Hematopoietic multipotent progenitor cell (in vitro differentiated cells): ENCODE measurements around the gene THSD8. TPM values are rescaled to one million over a fixed set of nuclear protein-coding genes. Genes with fewer than 3 reads are reported as not detected.
A peak's percentile ranks its signal among the peaks of the same experiment; 100 is the strongest.
"Not testable (repeated sequence)": the region's sequence is repeated elsewhere in the genome, so short reads cannot be mapped to it uniquely, and the experiment has no call there.

Source experiments
- DNase-seq, 3 donors: peaks; one replicate each; pipeline ENCODE4 v3.0.0-alpha.2; 2011 to 2015; ENCODE audit warnings: low read depth in 2 of 3, low spot score in 2 of 3
- small RNA-seq: library from RNA; depleted of rRNA; stranded (forward); fragments of <200 nt; gene quantifications from one replicate; pipeline ENCODE3, GENCODE V24; 2012
- total RNA-seq: library from RNA; depleted of rRNA; stranded (reverse); fragments of >200 nt; gene quantifications from one replicate; pipeline ENCODE4 v1.2.3, GENCODE V29; 2012

The THSD8 gene
- total RNA-seq, 1 donor, result not detected

DNA sequence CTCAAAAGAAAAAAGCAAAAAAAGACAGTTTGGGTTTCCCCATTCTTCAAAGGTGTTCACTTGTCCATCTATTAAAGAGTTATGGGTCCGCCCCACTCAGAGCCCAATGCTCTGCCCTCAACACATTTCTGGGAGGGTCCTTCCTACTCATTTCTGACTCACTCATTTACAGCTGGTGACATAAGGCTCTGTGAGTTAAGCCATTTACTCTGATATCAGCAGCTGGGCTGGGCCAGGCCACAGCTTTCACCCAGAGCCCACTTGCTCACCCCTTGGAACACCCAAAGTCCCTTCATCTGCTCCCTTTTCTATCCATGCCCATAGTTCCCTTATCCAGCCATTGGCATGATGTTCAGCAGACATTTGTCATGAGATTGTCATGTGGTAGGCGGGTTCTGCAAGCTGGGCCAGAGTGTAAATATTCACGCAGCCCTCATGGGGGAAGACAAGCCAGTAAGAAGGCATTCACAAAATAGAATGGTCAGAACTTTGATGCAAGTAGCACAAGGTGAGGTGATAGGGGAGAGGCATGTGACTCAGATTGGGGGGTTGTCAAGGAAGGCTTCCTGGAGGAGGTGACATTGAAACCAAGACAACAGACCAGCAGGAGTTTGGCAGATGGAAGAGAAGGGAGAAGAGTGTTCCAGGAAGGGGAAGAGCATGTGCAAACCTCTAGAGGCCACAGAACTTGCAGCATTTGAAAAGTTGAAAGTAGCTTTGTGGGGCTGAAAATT is 42.3 kb downstream of the THSD8 start:
- no peak for DNase-seq

DNA sequence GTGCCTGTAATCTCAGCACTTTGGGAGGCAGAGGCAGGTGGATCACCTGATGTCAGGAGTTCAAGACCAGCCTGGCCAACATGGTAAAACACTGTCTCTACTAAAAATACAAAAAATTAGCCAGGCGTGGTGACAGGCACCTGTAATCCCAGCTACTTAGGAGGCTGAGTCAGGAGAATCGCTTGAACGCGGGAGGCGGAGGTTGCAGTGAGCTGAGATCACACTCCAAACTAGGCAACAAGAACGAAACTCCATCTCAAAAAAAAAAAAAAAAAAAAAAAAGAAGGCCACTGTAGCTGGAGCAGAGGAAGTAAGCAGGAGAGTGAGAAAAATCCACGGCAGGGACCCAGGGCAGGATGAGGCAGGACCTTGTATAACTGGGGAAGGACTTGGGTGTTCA is 44.7 kb downstream of the THSD8 start:
- DNase-seq, result not testable (repeated sequence)

DNA sequence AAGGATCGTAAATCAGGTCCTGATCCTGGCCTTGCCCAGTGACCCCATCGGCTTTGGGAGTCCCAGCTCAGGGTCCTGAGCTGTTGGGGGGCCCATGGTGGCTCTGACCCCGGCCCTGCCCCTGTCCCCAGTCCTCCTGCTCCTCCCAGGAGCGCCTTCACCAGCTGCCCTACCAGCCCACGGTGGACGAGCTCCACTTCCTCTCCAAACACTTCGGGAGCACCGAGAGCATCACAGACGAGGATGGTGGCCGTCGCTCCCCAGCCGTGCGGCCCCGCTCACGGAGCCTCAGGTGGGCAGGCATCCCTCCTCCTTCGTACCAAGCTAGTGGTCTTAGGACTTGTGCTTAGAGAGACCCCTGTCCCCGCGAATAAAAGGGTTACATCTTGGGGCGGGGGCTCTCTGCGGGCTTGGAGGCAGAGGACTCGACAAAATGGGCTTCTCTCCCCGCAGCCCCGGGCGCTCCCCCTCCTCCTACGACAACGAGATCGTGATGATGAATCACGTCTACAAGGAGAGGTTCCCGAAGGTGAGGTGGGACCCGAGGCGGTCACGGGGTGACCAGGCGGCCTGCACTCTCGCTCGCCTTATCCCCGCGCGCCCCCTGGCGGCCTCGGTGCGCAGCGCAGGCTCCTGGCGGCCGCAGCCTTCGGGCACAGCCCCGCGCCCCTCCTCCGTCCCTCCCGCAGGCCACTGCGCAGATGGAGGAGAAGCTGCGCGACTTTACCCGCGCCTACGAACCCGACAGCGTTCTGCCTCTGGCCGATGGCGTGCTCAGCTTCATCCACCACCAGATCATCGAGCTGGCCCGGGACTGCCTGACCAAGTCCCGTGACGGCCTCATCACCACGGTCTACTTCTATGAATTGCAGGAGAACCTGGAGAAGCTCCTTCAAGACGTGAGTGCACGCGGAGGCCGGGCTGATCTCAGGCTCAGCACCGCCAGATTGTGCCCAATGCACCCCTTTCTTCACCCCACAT is 45.6 kb downstream of the THSD8 start:
- peak; percentile 74 to 88 (median 85) for DNase-seq

Small RNA genes within 50 kb of the gene (small RNA-seq; reads per million reads assigned to genes)
- gene MIR5684 (not detected), gene MIR6794 (not detected)

Other genes starting within 250 kb of the THSD8 start
- 9.7 TPM for gene ZNF490, start 191.3 kb upstream of the THSD8 start, total RNA-seq
- 9.4 TPM for gene ZNF791, start 191.1 kb upstream of the THSD8 start, total RNA-seq
- 128 TPM for gene MAN2B1, start 135.3 kb upstream of the THSD8 start, total RNA-seq
- gene WDR83, start 135.3 kb upstream of the THSD8 start, total RNA-seq, result 14.8 TPM
- 102 TPM for gene DHPS, start 120.2 kb upstream of the THSD8 start, total RNA-seq
- not detected for gene GNG14, start 114.1 kb upstream of the THSD8 start, total RNA-seq
- gene FBXW9, start 105.4 kb upstream of the THSD8 start, total RNA-seq, result 31.2 TPM
- 68.1 TPM for gene TNPO2, start 78.1 kb upstream of the THSD8 start, total RNA-seq
- 162 TPM for gene TRIR, start 67.4 kb upstream of the THSD8 start, total RNA-seq
- gene GET3, start 64.6 kb upstream of the THSD8 start, total RNA-seq, result 106 TPM
- gene BEST2, start 50.3 kb upstream of the THSD8 start, total RNA-seq, result not detected
- gene HOOK2, start 26.5 kb upstream of the THSD8 start, total RNA-seq, result 29.9 TPM
- gene JUNB, start 10.6 kb upstream of the THSD8 start, total RNA-seq, result 700 TPM
- gene PRDX2, start 269 bp upstream of the THSD8 start, total RNA-seq, result 278 TPM
- 35.0 TPM for gene RNASEH2A, start 4.5 kb downstream of the THSD8 start, total RNA-seq
- not detected for gene RTBDN, start 32.5 kb downstream of the THSD8 start, total RNA-seq
- gene MAST1, start 36.4 kb downstream of the THSD8 start, total RNA-seq, result 7.3 TPM
- 25.6 TPM for gene DNASE2, start 79.4 kb downstream of the THSD8 start, total RNA-seq
- 71.4 TPM for gene KLF1, start 85.1 kb downstream of the THSD8 start, total RNA-seq
- 87.3 TPM for gene GCDH, start 89.1 kb downstream of the THSD8 start, total RNA-seq
- 0.27 TPM for gene SYCE2, start 117.2 kb downstream of the THSD8 start, total RNA-seq
- gene FARSA, start 131.6 kb downstream of the THSD8 start, total RNA-seq, result 134 TPM
- 1,092 TPM for gene CALR, start 136.5 kb downstream of the THSD8 start, total RNA-seq
- gene RAD23A, start 143.8 kb downstream of the THSD8 start, total RNA-seq, result 84.3 TPM
- 24.5 TPM for gene GADD45GIP1, start 155.2 kb downstream of the THSD8 start, total RNA-seq
- gene DAND5, start 167.5 kb downstream of the THSD8 start, total RNA-seq, result under 0.01 TPM
- 23.4 TPM for gene NFIX, start 193.4 kb downstream of the THSD8 start, total RNA-seq